Osteoblast (primary cell): Measurements from ENCODE around the gene IL16. TPM values are rescaled to one million over a fixed set of nuclear protein-coding genes. Genes with fewer than 3 reads are reported as not detected.
"Not testable (repeated sequence)": the region's sequence is repeated elsewhere in the genome, so short reads cannot be mapped to it uniquely, and the experiment has no call there.

Experiments used
- DNase-seq: peaks from one replicate; pipeline ENCODE4 v3.0.0; 2011; ENCODE audit warnings: low spot score, mixed read lengths; ENCODE audit not compliant: insufficient read length; ENCODE audit errors: missing footprints
- H2AFZ ChIP-seq: 2 replicates; pipeline ENCODE4 v1.6.0; 2011; ENCODE audit warnings: mild to moderate bottlenecking, low read length
- H3K27ac ChIP-seq: 2 replicates; pipeline ENCODE4 v1.5.1; 2011; ENCODE audit warnings: mild to moderate bottlenecking, low read depth, low read length, moderate library complexity
- H3K27me3 ChIP-seq: 2 replicates; pipeline ENCODE4 v1.6.0; 2012; ENCODE audit warnings: mild to moderate bottlenecking, control low read depth, inconsistent platforms, low read length, moderate library complexity; ENCODE audit not compliant: insufficient read depth
- H3K36me3 ChIP-seq: 2 replicates; pipeline ENCODE4 v1.5.1; 2011; ENCODE audit warnings: mild to moderate bottlenecking, low read length, control low read depth, moderate library complexity; ENCODE audit not compliant: insufficient read depth
- H3K4me1 ChIP-seq: 2 replicates; pipeline ENCODE4 v1.5.1; 2011; ENCODE audit warnings: mild to moderate bottlenecking, low read length, control low read depth, moderate library complexity; ENCODE audit not compliant: insufficient read depth
- H3K4me2 ChIP-seq: 2 replicates; pipeline ENCODE4 v1.6.0; 2011; ENCODE audit warnings: mild to moderate bottlenecking, low read length; ENCODE audit not compliant: insufficient read depth
- H3K4me3 ChIP-seq: fragments of 200-600 bp; sonication (generic); 3 replicates; pipeline ENCODE4 v1.5.1; 2012; ENCODE audit warnings: mild to moderate bottlenecking, low read length, inconsistent platforms; ENCODE audit not compliant: insufficient read depth
- H3K79me2 ChIP-seq: 2 replicates; pipeline ENCODE4 v1.6.0; 2012; ENCODE audit warnings: mild to moderate bottlenecking, low read length, control low read depth, inconsistent platforms; ENCODE audit not compliant: insufficient read depth
- H3K9me3 ChIP-seq: 2 replicates; pipeline ENCODE4 v1.5.1; 2011; ENCODE audit warnings: low read depth, low read length, control low read depth
- H4K20me1 ChIP-seq: 2 replicates; pipeline ENCODE4 v1.6.0; 2012; ENCODE audit warnings: mild to moderate bottlenecking, low read length, control low read depth; ENCODE audit not compliant: insufficient read depth
- CTCF ChIP-seq: IDR thresholded peaks from 2 replicates; pipeline ENCODE4 v1.5.1; 2011; ENCODE audit warnings: mild to moderate bottlenecking, low read depth, low read length, moderate library complexity; ENCODE audit errors: extremely low read depth
- total RNA-seq: library from RNA; depleted of rRNA; stranded (reverse); fragments of >200 nt; gene quantifications from 2 replicates; pipeline ENCODE4 v1.2.3, GENCODE V29; 2012

The IL16 gene
- total RNA-seq, 1 donor, result 6.5 TPM

- no peak overlapping the region for H2AFZ ChIP-seq
- H3K4me2 ChIP-seq, result no peak overlapping the region
- no peak for DNase-seq
- no peaks in the 10 kb centered on the region for H3K27me3 ChIP-seq
- TF ChIP-seq CTCF, result no peak
- H3K36me3 ChIP-seq, result no peaks in the 10 kb centered on the region
- H3K27ac ChIP-seq, result no peak overlapping the region
- H3K4me3 ChIP-seq, result no peak overlapping the region
- peaks cover 29% of the 10 kb centered on the region for H3K4me1 ChIP-seq
- H3K9me3 ChIP-seq, result no peaks in the 10 kb centered on the region
- H3K79me2 ChIP-seq, result peaks cover 3% of the 10 kb centered on the region
- H4K20me1 ChIP-seq, result no peaks in the 10 kb centered on the region
Observed at GRCh38 chr15:81329446-81329845, 132.8 kb downstream of the IL16 start.

- H3K9me3 ChIP-seq, result no peaks in the 10 kb centered on the region
- H3K4me2 ChIP-seq, result no peak overlapping the region
- no peak overlapping the region for H3K4me3 ChIP-seq
- no peaks in the 10 kb centered on the region for H3K79me2 ChIP-seq
- H3K36me3 ChIP-seq, result no peaks in the 10 kb centered on the region
- H2AFZ ChIP-seq, result no peak overlapping the region
- TF ChIP-seq CTCF, result no peak
- no peaks in the 10 kb centered on the region for H4K20me1 ChIP-seq
- H3K27ac ChIP-seq, result no peak overlapping the region
- H3K27me3 ChIP-seq, result no peaks in the 10 kb centered on the region
- H3K4me1 ChIP-seq, result peaks cover 28% of the 10 kb centered on the region
- DNase-seq, result no peak
Observed at GRCh38 chr15:81330366-81331090, 133.8 kb downstream of the IL16 start.

- not testable (repeated sequence) for H3K36me3 ChIP-seq, H3K4me2 ChIP-seq, H3K4me3 ChIP-seq, DNase-seq, H3K27me3 ChIP-seq, H4K20me1 ChIP-seq, H3K27ac ChIP-seq, H2AFZ ChIP-seq, H3K9me3 ChIP-seq, H3K79me2 ChIP-seq
- H3K4me1 ChIP-seq, result peaks cover 26% of the 10 kb centered on the region
Observed at GRCh38 chr15:81331141-81331540, 134.5 kb downstream of the IL16 start.

- Histone ChIP-seq H3K9me3 (no peaks in the 10 kb centered on the region), H3K36me3 (no peaks in the 10 kb centered on the region), H2AFZ (no peak overlapping the region), H3K4me2 (no peak overlapping the region), H3K4me1 (peaks cover 25% of the 10 kb centered on the region), H3K4me3 (no peak overlapping the region), H3K27ac (no peak overlapping the region), H4K20me1 (no peaks in the 10 kb centered on the region), H3K79me2 (no peaks in the 10 kb centered on the region), H3K27me3 (no peaks in the 10 kb centered on the region)
- no peak for DNase-seq
- TF ChIP-seq CTCF, result no peak
Observed at GRCh38 chr15:81331600-81331999, 134.9 kb downstream of the IL16 start.
